Small intestine (tissue), 7 donors: Measurements from ENCODE around the gene NRAS. TPM values are rescaled to one million over a fixed set of nuclear protein-coding genes. Genes with fewer than 3 reads are reported as not detected.

Experiments used
- DNase-seq, 2 donors: peaks; one replicate each; pipeline versions ENCODE4 v3.0.0 to v3.0.0-alpha.2; 2013
- FAIRE-seq: peaks from 2 replicates; lab custom pipeline; 2012; peaks lifted over from hg19 to GRCh38; lab: Jason Lieb, UNC
- H3K27ac ChIP-seq, 3 donors: one replicate each; pipeline ENCODE4 v1.5.1; 2013; ENCODE audit warnings: low read length in 2 of 3, mild to moderate bottlenecking in 2 of 3, control low read depth in 1 of 3, inconsistent platforms in 1 of 3, low read depth in 1 of 3, moderate library complexity in 1 of 3
- H3K27me3 ChIP-seq, 3 donors: one replicate each; pipeline ENCODE4 v1.6.1; 2013; ENCODE audit warnings: low read length in 3 of 3, inconsistent platforms in 1 of 3; ENCODE audit not compliant: control insufficient read depth in 3 of 3, insufficient read depth in 3 of 3
- H3K36me3 ChIP-seq, 3 donors: one replicate each; pipeline ENCODE4 v1.6.1; 2013; ENCODE audit warnings: low read length in 3 of 3, inconsistent platforms in 1 of 3, low read depth in 1 of 3, mild to moderate bottlenecking in 1 of 3, moderate library complexity in 1 of 3; ENCODE audit not compliant: control insufficient read depth in 3 of 3, insufficient read depth in 2 of 3
- H3K4me1 ChIP-seq, 3 donors: one replicate each; pipeline ENCODE4 v1.6.1; 2013; ENCODE audit warnings: low read length in 2 of 3, inconsistent platforms in 1 of 3, low read depth in 1 of 3, mild to moderate bottlenecking in 1 of 3, moderate library complexity in 1 of 3; ENCODE audit not compliant: control insufficient read depth in 3 of 3, insufficient read depth in 2 of 3
- H3K4me3 ChIP-seq, 3 donors: one replicate each; pipeline ENCODE4 v1.5.1; 2013; ENCODE audit warnings: low read length in 3 of 3, control low read depth in 1 of 3, inconsistent platforms in 1 of 3, low read depth in 1 of 3, mild to moderate bottlenecking in 1 of 3, moderate library complexity in 1 of 3
- H3K9me3 ChIP-seq, 2 donors: one replicate each; pipeline ENCODE4 v1.6.1; 2013; ENCODE audit warnings: low read depth in 1 of 2, low read length in 1 of 2; ENCODE audit not compliant: control insufficient read depth in 2 of 2, insufficient read depth in 1 of 2
- WGBS, 3 donors: extraction: QIAGEN DNeasy Blood & Tissue Kit; methylation state at CpG; one replicate each; pipeline ENCODE4 v1.1.7; 2013; 5-methylcytosine and 5-hydroxymethylcytosine counted together
- polyA plus RNA-seq, 4 donors: library from polyadenylated mRNA; stranded (reverse) in 3 of 4; unstranded in 1 of 4; fragments of 200-250 nt in 3 of 4; fragments of 120-200 nt in 1 of 4; gene quantifications; one replicate each; pipeline versions ENCODE4 v1.2.1 to v1.2.3, GENCODE V29; 2013
- donor health status: healthy with polysubstance abuse.
- donor health status: control.
- donor health status: control.
- donor health status: Bipolar disorder and iron deficiency.
- donor health status: healthy.

The NRAS gene
- polyA plus RNA-seq, 4 donors, result 19.7 to 62.5 (median 21.3) TPM

DNA sequence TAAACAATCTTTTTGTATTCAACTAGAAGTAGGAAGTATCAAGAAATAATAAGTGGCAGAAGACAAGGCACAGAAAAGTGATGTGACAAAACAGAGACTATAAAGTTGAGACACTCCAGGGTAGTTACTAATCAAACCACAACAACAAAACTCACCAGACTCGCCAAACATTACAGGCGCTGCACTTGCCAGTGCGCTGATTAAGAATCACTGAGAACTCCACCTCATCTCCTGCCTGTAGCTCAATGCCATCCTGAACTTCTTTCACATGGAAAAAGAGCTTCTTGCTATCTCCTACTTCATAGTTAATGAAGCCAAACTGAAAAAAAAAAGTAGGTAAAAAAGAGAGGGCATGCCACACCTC lies 2.8 kb upstream of the NRAS start:
- Histone ChIP-seq H3K9me3 (no peaks in the 10 kb centered on the region), H3K36me3 (peaks cover 15 to 29% (median 16%) of the 10 kb centered on the region in 3 donors), H3K4me3 (no peak overlapping the region), H3K27me3 (no peaks in the 10 kb centered on the region), H3K27ac (no peak overlapping the region), H3K4me1 (peaks cover 2 to 21% (median 4%) of the 10 kb centered on the region in 3 donors)
- no peak for DNase-seq
- FAIRE-seq, result no peak
- WGBS, 3 donors, result 69 to 81% (median 77%) methylated on average over 3 of the region's 3 CpGs

- DNase-seq (peak in 1 of 2 donors; percentile 45), FAIRE-seq (no peak)
- H3K27ac ChIP-seq, result no peak overlapping the region
- 88 to 93% (median 89%) methylated on average over 11 of the region's 11 CpGs for WGBS, 3 donors
- peaks cover 13 to 29% (median 15%) of the 10 kb centered on the region in 3 donors for H3K36me3 ChIP-seq
- no peaks in the 10 kb centered on the region for H3K27me3 ChIP-seq
- H3K4me3 ChIP-seq, result no peak overlapping the region
- H3K9me3 ChIP-seq, result no peaks in the 10 kb centered on the region
- peaks cover 2 to 21% (median 4%) of the 10 kb centered on the region in 3 donors for H3K4me1 ChIP-seq
Measured at GRCh38 chr1:114718661-114719423, 2.3 kb upstream of the NRAS start.

DNA sequence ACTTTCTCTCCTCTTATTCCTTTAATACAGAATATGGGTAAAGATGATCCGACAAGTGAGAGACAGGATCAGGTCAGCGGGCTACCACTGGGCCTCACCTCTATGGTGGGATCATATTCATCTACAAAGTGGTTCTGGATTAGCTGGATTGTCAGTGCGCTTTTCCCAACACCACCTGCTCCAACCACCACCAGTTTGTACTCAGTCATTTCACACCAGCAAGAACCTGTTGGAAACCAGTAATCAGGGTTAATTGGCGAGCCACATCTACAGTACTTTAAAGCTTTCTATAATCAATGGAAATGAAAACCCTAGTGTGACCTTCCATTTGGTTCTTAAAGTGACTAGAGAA lies 643 bp downstream of the NRAS start:
- FAIRE-seq (no peak), DNase-seq (no peak)
- 21 to 40% (median 35%) methylated on average over 4 of the region's 4 CpGs for WGBS, 3 donors
- Histone ChIP-seq H3K27me3 (no peaks in the 10 kb centered on the region), H3K4me3 (peak overlapping the region; percentile 85 to 94 (median 86)), H3K27ac (peak overlapping the region; percentile 84 to 99 (median 97)), H3K9me3 (no peaks in the 10 kb centered on the region), H3K4me1 (peaks cover 2 to 25% (median 5%) of the 10 kb centered on the region in 3 donors), H3K36me3 (peaks cover 15 to 25% (median 16%) of the 10 kb centered on the region in 3 donors)

GRCh38 chr1:114712977-114713376 lies 3.6 kb downstream of the NRAS start:
- Histone ChIP-seq H3K36me3 (peaks cover 11 to 20% (median 11%) of the 10 kb centered on the region in 3 donors), H3K27ac (peak overlapping the region in 1 of 3 donors; percentile 63), H3K9me3 (no peaks in the 10 kb centered on the region), H3K4me1 (peaks cover 2 to 17% (median 3%) of the 10 kb centered on the region in 3 donors), H3K4me3 (no peak overlapping the region), H3K27me3 (no peaks in the 10 kb centered on the region)
- FAIRE-seq, result no peak
- DNase-seq, result peak; percentile 48 to 70
- WGBS, 3 donors, result 15 to 67% (median 41%) methylated on average over 4 of the region's 4 CpGs

GRCh38 chr1:114710360-114710759 lies 6.2 kb downstream of the NRAS start:
- Histone ChIP-seq H3K4me3 (no peak overlapping the region), H3K27ac (no peak overlapping the region), H3K36me3 (peaks cover 13 to 20% (median 19%) of the 10 kb centered on the region in 3 donors), H3K27me3 (no peaks in the 10 kb centered on the region), H3K9me3 (no peaks in the 10 kb centered on the region), H3K4me1 (peaks cover 0 to 12% (median 3%) of the 10 kb centered on the region in 3 donors)
- no peak for FAIRE-seq
- DNase-seq, result no peak
- 96 to 97% (median 96%) methylated on average over 3 of the region's 3 CpGs for WGBS, 3 donors

- WGBS, 3 donors, result 89 to 90% (median 89%) methylated on average over 2 of the region's 2 CpGs
- no peak for DNase-seq
- no peak for FAIRE-seq
- no peaks in the 10 kb centered on the region for H3K27me3 ChIP-seq
- H3K9me3 ChIP-seq, result no peaks in the 10 kb centered on the region
- H3K27ac ChIP-seq, result no peak overlapping the region
- peaks cover 11 to 19% (median 14%) of the 10 kb centered on the region in 3 donors for H3K36me3 ChIP-seq
- no peak overlapping the region for H3K4me3 ChIP-seq
- peaks cover 0 to 3% (median 0%) of the 10 kb centered on the region in 3 donors for H3K4me1 ChIP-seq
Measured at GRCh38 chr1:114707604-114708003, 9.0 kb downstream of the NRAS start.

- no peaks in the 10 kb centered on the region for H3K27me3 ChIP-seq
- no peaks in the 10 kb centered on the region for H3K4me1 ChIP-seq
- DNase-seq (no peak), FAIRE-seq (no peak)
- no peak overlapping the region for H3K27ac ChIP-seq
- H3K4me3 ChIP-seq, result no peak overlapping the region
- peaks cover 0 to 8% (median 2%) of the 10 kb centered on the region in 3 donors for H3K36me3 ChIP-seq
- H3K9me3 ChIP-seq, result no peaks in the 10 kb centered on the region
- WGBS, 3 donors, result 91 to 96% (median 94%) methylated on average over 1 of the region's 1 CpG
Measured at GRCh38 chr1:114703242-114703641, 13.3 kb downstream of the NRAS start.

DNA sequence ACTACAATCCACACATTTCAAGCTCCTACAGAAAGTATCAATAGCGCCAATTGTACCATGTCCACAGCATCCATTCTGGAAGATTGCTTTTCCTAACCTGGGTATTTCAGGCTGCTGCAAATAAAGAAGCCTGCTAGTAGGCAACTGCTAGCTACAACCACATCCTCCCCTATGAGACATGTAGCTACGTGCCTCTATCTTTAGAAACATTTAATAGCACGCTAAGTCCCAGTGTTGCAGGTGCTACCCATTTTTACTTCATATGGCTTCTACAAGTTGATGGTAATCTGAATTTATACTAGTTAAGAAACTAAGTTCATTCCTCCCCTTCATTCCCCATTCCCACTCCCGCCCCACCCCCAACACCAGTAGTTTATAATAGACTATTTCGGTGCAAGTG lies 13.8 kb downstream of the NRAS start:
- no peak overlapping the region for H3K27ac ChIP-seq
- no peak for DNase-seq
- H3K36me3 ChIP-seq, result peaks cover 0 to 6% (median 2%) of the 10 kb centered on the region in 3 donors
- FAIRE-seq, result no peak
- WGBS, 3 donors, result 89 to 100% (median 96%) methylated on average over 5 of the region's 5 CpGs
- no peak overlapping the region for H3K4me3 ChIP-seq
- H3K27me3 ChIP-seq, result no peaks in the 10 kb centered on the region
- H3K4me1 ChIP-seq, result no peaks in the 10 kb centered on the region
- H3K9me3 ChIP-seq, result no peaks in the 10 kb centered on the region
